Keratinocyte (primary cell): ENCODE measurements around the gene STK40. TPM values are rescaled to one million over a fixed set of nuclear protein-coding genes. Genes with fewer than 3 reads are reported as not detected.

Experiments
- DNase-seq: peaks from one replicate; pipeline ENCODE4 v3.0.0-alpha.2; 2011; ENCODE audit warnings: low read depth, missing footprints, low spot score
- FAIRE-seq: peaks from 2 replicates; lab custom pipeline; 2011; peaks lifted over from hg19 to GRCh38; lab: Jason Lieb, UNC
- H2AFZ ChIP-seq: 2 replicates; pipeline ENCODE4 v1.6.0; 2012; ENCODE audit warnings: low read length, control low read depth, inconsistent platforms; ENCODE audit not compliant: control insufficient read depth
- H3K27ac ChIP-seq: 2 replicates; pipeline ENCODE4 v1.5.1; 2011; ENCODE audit warnings: low read length; ENCODE audit not compliant: control insufficient read depth, insufficient read depth
- H3K27me3 ChIP-seq: 3 replicates; pipeline ENCODE4 v1.6.0; 2011; ENCODE audit warnings: low read length; ENCODE audit not compliant: control insufficient read depth, insufficient read depth; ENCODE audit errors: extremely low read depth
- H3K36me3 ChIP-seq, 2 experiments: 2 replicates in 1 of 2; 3 replicates in 1 of 2; pipeline ENCODE4 v1.5.1; 2011; ENCODE audit warnings: low read length in 2 of 2, mild to moderate bottlenecking in 1 of 2; ENCODE audit not compliant: control insufficient read depth in 2 of 2, insufficient read depth in 2 of 2; ENCODE audit errors: extremely low read depth in 1 of 2
- H3K4me1 ChIP-seq: 3 replicates; pipeline ENCODE4 v1.5.1; 2011; ENCODE audit warnings: low read length; ENCODE audit not compliant: control insufficient read depth, insufficient read depth; ENCODE audit errors: extremely low read depth
- H3K4me2 ChIP-seq: 3 replicates; pipeline ENCODE4 v1.6.0; 2011; ENCODE audit warnings: low read depth, low read length; ENCODE audit not compliant: control insufficient read depth, insufficient read depth; ENCODE audit errors: extremely low read depth
- H3K4me3 ChIP-seq, 3 experiments: fragments of 200-600 bp in 1 of 3; sonication (generic) in 1 of 3; 2 replicates in 2 of 3; 3 replicates in 1 of 3; pipeline ENCODE4 v1.5.1; 2011 to 2016; ENCODE audit warnings: low read length in 3 of 3, mild to moderate bottlenecking in 3 of 3, control low read depth in 2 of 3, inconsistent platforms in 1 of 3, low read depth in 1 of 3, mixed read lengths in 1 of 3, mixed run types in 1 of 3, moderate library complexity in 1 of 3; ENCODE audit not compliant: control insufficient read depth in 2 of 3, insufficient read depth in 2 of 3; ENCODE audit errors: extremely low read depth in 1 of 3
- H3K79me2 ChIP-seq: 2 replicates; pipeline ENCODE4 v1.6.0; 2012; ENCODE audit warnings: low read length; ENCODE audit not compliant: control insufficient read depth, insufficient read depth
- H3K9ac ChIP-seq: 3 replicates; pipeline ENCODE4 v1.6.0; 2011; ENCODE audit warnings: low read length; ENCODE audit not compliant: control insufficient read depth, insufficient read depth; ENCODE audit errors: extremely low read depth
- H3K9me1 ChIP-seq: 3 replicates; pipeline ENCODE4 v1.6.0; 2011; ENCODE audit warnings: low read length; ENCODE audit not compliant: control insufficient read depth, insufficient read depth; ENCODE audit errors: extremely low read depth
- H3K9me3 ChIP-seq: 2 replicates; pipeline ENCODE4 v1.5.1; 2012; ENCODE audit warnings: low read depth, low read length; ENCODE audit not compliant: control insufficient read depth
- H4K20me1 ChIP-seq: 3 replicates; pipeline ENCODE4 v1.6.0; 2011; ENCODE audit warnings: low read length; ENCODE audit not compliant: control insufficient read depth, insufficient read depth; ENCODE audit errors: extremely low read depth
- EZH2 ChIP-seq: IDR thresholded peaks from one replicate; pipeline ENCODE4 v1.6.1; 2012; ENCODE audit warnings: inconsistent platforms, mild to moderate bottlenecking, low read length, moderate library complexity
- dilution Hi-C: fragments of 300-500 bp; cut with MboI; formaldehyde crosslinking; loops from one replicate; pipeline ENCODE4 v1.7.0; 2020; ENCODE audit warnings: low sequenced_read_pairs; ENCODE audit not compliant: extremely low pct_ligation_motif_present
- polyA plus RNA-seq, 5 experiments: library from polyadenylated mRNA; depleted of rRNA in 3 of 5; stranded (reverse) in 3 of 5; stranded (forward) in 1 of 5; unstranded in 1 of 5; fragments of >200 nt; gene quantifications; 1 replicate in 1 of 5; 2 replicates in 3 of 5; 3 replicates in 1 of 5; pipeline versions ENCODE4 v1.2.1 to v1.2.3, GENCODE V29; 2011 to 2012; ENCODE audit warnings: missing spikeins in 2 of 5, low read depth in 1 of 5, low replicate concordance in 1 of 5
- TF ChIP-seq, protein P1 (sequence below), 3 experiments: IDR thresholded peaks in 1 of 3; conservative IDR thresholded peaks in 1 of 3; optimal IDR thresholded peaks in 1 of 3; 2 replicates in 2 of 3; 3 replicates in 1 of 3; pipeline versions ENCODE3 to v1.5.1; 2011; ENCODE audit warnings: low read length in 3 of 3, mild to moderate bottlenecking in 3 of 3, moderate library complexity in 2 of 3, control low read depth in 1 of 3, inconsistent platforms in 1 of 3; ENCODE audit not compliant: insufficient read depth in 2 of 3; ENCODE audit errors: extremely low read depth in 1 of 3

The STK40 gene
- polyA plus RNA-seq, 1 donor (not counting 4 experiments of a cell fraction or from before 2014, with no cell fraction given) = 10.4 TPM

DNA sequence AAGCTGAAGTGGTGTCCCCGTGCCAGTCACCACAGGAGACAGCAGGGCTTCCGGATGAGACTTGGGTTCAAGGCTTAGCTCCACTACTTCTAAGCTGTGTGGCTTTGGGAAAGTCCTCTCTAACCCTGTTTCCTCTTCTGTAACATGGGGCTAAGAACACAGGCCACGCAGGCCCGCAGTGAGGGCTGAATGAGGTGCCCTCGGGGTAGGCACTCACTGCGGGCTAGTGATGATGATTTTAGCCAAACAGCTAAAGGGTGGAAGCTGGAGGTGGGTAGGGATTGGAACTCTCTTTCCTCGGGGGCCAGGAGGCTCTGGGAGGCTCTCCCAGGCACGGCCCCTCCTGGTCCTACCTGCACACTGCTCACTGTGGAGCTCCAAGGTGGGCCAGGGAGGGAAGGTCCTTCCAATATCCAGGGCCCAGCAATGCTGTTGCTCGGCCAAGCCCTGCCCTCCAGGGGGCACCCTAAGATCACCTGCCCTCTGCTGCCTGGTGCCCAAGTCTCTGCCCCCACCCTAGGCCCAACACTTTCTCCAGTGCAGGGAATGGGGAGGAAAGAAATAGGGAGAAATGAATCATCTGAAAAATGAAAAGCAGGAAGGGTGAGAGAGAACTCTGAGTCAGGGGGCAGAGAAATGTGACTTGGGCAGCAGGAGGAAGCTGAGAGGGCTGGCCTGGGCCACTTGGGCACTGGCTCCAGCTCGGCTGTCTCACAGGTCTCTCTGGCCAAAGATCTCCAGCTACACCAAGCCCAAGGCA lies 43.1 kb downstream of the STK40 start:
- no peaks in the 10 kb centered on the region for H3K9me3 ChIP-seq
- H3K27ac ChIP-seq = peak overlapping the region; percentile 60
- H3K79me2 ChIP-seq = no peaks in the 10 kb centered on the region
- no peaks in the 10 kb centered on the region for H3K9me1 ChIP-seq
- H3K4me1 ChIP-seq = peaks cover 9% of the 10 kb centered on the region
- peaks cover 21 to 34% of the 10 kb centered on the region in 2 experiments for H3K36me3 ChIP-seq
- peak; percentile 63 for FAIRE-seq
- no peak overlapping the region for H2AFZ ChIP-seq
- TF ChIP-seq EZH2 = no peak
- TF ChIP-seq, protein P1, sequence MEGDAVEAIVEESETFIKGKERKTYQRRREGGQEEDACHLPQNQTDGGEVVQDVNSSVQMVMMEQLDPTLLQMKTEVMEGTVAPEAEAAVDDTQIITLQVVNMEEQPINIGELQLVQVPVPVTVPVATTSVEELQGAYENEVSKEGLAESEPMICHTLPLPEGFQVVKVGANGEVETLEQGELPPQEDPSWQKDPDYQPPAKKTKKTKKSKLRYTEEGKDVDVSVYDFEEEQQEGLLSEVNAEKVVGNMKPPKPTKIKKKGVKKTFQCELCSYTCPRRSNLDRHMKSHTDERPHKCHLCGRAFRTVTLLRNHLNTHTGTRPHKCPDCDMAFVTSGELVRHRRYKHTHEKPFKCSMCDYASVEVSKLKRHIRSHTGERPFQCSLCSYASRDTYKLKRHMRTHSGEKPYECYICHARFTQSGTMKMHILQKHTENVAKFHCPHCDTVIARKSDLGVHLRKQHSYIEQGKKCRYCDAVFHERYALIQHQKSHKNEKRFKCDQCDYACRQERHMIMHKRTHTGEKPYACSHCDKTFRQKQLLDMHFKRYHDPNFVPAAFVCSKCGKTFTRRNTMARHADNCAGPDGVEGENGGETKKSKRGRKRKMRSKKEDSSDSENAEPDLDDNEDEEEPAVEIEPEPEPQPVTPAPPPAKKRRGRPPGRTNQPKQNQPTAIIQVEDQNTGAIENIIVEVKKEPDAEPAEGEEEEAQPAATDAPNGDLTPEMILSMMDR (optimal IDR thresholded peaks at IDR 0.05 in 1 of 3, IDR thresholded peaks at IDR 0.05 in 1 of 3, conservative IDR thresholded peaks at IDR 0.05 in 1 of 3; ENCODE audit: extremely low read depth in 1 of 3, insufficient read depth in 2 of 3, low read length in 3 of 3) = peak in 2 of 3 experiments; percentile 77 to 81
- H4K20me1 ChIP-seq = no peaks in the 10 kb centered on the region
- H3K4me3 ChIP-seq = no peak overlapping the region
- H3K9ac ChIP-seq = peak overlapping the region; percentile 47
- DNase-seq = no peak
- no peaks in the 10 kb centered on the region for H3K27me3 ChIP-seq
- dilution Hi-C loops = no loop called here
- no peak overlapping the region for H3K4me2 ChIP-seq

DNA sequence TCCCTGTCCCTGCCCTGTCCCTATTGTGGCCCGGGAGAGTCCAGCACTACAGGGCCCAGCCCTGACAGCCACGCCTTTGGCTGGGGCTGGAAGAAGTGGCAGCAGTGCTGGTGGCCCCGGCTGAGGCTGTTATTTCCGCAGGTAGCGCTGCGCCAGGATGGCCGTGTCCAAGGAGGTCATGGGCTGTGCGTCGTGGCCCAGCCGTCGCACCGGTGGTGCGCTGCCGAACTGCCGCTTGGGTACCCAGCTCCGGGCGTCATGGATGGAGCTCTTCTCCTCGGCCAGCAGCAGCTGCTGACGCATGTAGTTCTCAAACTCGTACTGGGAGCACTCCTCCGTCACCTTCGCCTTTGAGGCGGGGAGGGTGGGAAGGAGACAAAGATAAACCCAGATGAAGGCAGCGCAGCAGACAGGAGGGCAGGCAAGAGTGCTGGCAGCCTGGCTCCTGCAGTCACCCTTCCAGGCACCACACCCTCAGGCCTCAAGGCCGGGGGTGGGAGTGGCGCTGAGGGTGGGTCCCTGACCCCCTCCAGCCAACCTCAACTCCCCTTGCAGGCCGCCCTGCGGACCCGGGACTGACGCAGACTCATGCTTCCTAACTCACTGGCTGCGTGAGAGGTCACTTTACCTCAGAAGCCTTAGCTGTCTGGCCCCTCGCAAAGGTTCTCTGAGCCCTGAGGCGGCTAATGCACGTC lies 44.0 kb downstream of the STK40 start:
- H3K36me3 ChIP-seq = peaks cover 16 to 29% of the 10 kb centered on the region in 2 experiments

More for the DNA sequence above, 44.0 kb downstream of the STK40 start:
- H3K27ac ChIP-seq = no peak overlapping the region
- no peak overlapping the region for H3K9ac ChIP-seq
- H3K27me3 ChIP-seq = no peaks in the 10 kb centered on the region
- no peaks in the 10 kb centered on the region for H4K20me1 ChIP-seq
- no peaks in the 10 kb centered on the region for H3K79me2 ChIP-seq
- no peaks in the 10 kb centered on the region for H3K9me1 ChIP-seq
- no peak for FAIRE-seq
- no peak overlapping the region for H2AFZ ChIP-seq
- H3K4me3 ChIP-seq = no peak overlapping the region
- TF ChIP-seq, protein P1 (optimal IDR thresholded peaks at IDR 0.05 in 1 of 3, IDR thresholded peaks at IDR 0.05 in 1 of 3, conservative IDR thresholded peaks at IDR 0.05 in 1 of 3; ENCODE audit: extremely low read depth in 1 of 3, insufficient read depth in 2 of 3, low read length in 3 of 3) = no peak
- TF ChIP-seq EZH2 = no peak
- dilution Hi-C loops = no loop called here
- no peaks in the 10 kb centered on the region for H3K9me3 ChIP-seq
- H3K4me1 ChIP-seq = peaks cover 9% of the 10 kb centered on the region
- no peak for DNase-seq
- no peak overlapping the region for H3K4me2 ChIP-seq
